ENCODE results near the gene ARHGAP26. TPM values are rescaled to one million over a fixed set of nuclear protein-coding genes. Genes with fewer than 3 reads are reported as not detected.
A peak's percentile ranks its signal among the peaks of the same experiment; 100 is the strongest.

Gene ARHGAP26
- total RNA-seq, 1 donor from 2014 or later = 14.1 TPM

- H3K4me1 Mint-ChIP-seq (ENCODE audit: unreplicated experiment) = peaks cover 10% of the 10 kb centered on the region
Observed at GRCh38 chr5:142931896-142932686, 161.9 kb downstream of the ARHGAP26 start.

GRCh38 chr5:142934051-142934762, 164.0 kb downstream of the ARHGAP26 start:
- H3K9me3 Mint-ChIP-seq (ENCODE audit: unreplicated experiment) = no peaks in the 10 kb centered on the region
- H3K4me3 Mint-ChIP-seq (ENCODE audit: unreplicated experiment) = no peak overlapping the region
- no peak overlapping the region for H3K27ac Mint-ChIP-seq (ENCODE audit: unreplicated experiment)
- no peak for DNase-seq (ENCODE audit: extremely low spot score, unreplicated experiment)
- H3K4me1 Mint-ChIP-seq (ENCODE audit: unreplicated experiment) = peaks cover 28% of the 10 kb centered on the region
- H3K27me3 Mint-ChIP-seq (ENCODE audit: unreplicated experiment) = no peaks in the 10 kb centered on the region
- peaks cover 8% of the 10 kb centered on the region for H3K36me3 Mint-ChIP-seq (ENCODE audit: unreplicated experiment)
- no peak for TF ChIP-seq CTCF (IDR thresholded peaks at IDR 0.05)

More at GRCh38 chr5:142931896-142932686, 161.9 kb downstream of the ARHGAP26 start:
- no peaks in the 10 kb centered on the region for H3K9me3 Mint-ChIP-seq (ENCODE audit: unreplicated experiment)
- H3K36me3 Mint-ChIP-seq (ENCODE audit: unreplicated experiment) = peaks cover 10% of the 10 kb centered on the region
- no peak overlapping the region for H3K27ac Mint-ChIP-seq (ENCODE audit: unreplicated experiment)
- no peak overlapping the region for H3K4me3 Mint-ChIP-seq (ENCODE audit: unreplicated experiment)
- H3K27me3 Mint-ChIP-seq (ENCODE audit: unreplicated experiment) = no peaks in the 10 kb centered on the region
- no peak for TF ChIP-seq CTCF (IDR thresholded peaks at IDR 0.05)
- no peak for DNase-seq (ENCODE audit: extremely low spot score, unreplicated experiment)

- H3K4me3 Mint-ChIP-seq (ENCODE audit: unreplicated experiment) = no peak overlapping the region
- H3K4me1 Mint-ChIP-seq (ENCODE audit: unreplicated experiment) = peaks cover 27% of the 10 kb centered on the region
- no peak for TF ChIP-seq CTCF (IDR thresholded peaks at IDR 0.05)
- no peaks in the 10 kb centered on the region for H3K27me3 Mint-ChIP-seq (ENCODE audit: unreplicated experiment)
- peaks cover 8% of the 10 kb centered on the region for H3K36me3 Mint-ChIP-seq (ENCODE audit: unreplicated experiment)
- H3K27ac Mint-ChIP-seq (ENCODE audit: unreplicated experiment) = no peak overlapping the region
- no peak for DNase-seq (ENCODE audit: extremely low spot score, unreplicated experiment)
- H3K9me3 Mint-ChIP-seq (ENCODE audit: unreplicated experiment) = no peaks in the 10 kb centered on the region
Observed at GRCh38 chr5:142935014-142935413, 164.8 kb downstream of the ARHGAP26 start.

- Mint-ChIP-seq H3K9me3 (ENCODE audit: unreplicated experiment) (no peaks in the 10 kb centered on the region), H3K4me3 (ENCODE audit: unreplicated experiment) (no peak overlapping the region), H3K36me3 (ENCODE audit: unreplicated experiment) (peaks cover 5% of the 10 kb centered on the region), H3K27ac (ENCODE audit: unreplicated experiment) (peak overlapping the region; percentile 49), H3K27me3 (ENCODE audit: unreplicated experiment) (no peaks in the 10 kb centered on the region), H3K4me1 (ENCODE audit: unreplicated experiment) (peaks cover 27% of the 10 kb centered on the region)
- no peak for TF ChIP-seq CTCF (IDR thresholded peaks at IDR 0.05)
- DNase-seq (ENCODE audit: extremely low spot score, unreplicated experiment) = no peak
Observed at GRCh38 chr5:142937374-142937773, 167.2 kb downstream of the ARHGAP26 start.

GRCh38 chr5:142938266-142938880, 168.2 kb downstream of the ARHGAP26 start:
- peak; percentile 6 for TF ChIP-seq CTCF (IDR thresholded peaks at IDR 0.05)
- peaks cover 4% of the 10 kb centered on the region for H3K36me3 Mint-ChIP-seq (ENCODE audit: unreplicated experiment)
- peak overlapping the region; percentile 55 for H3K27ac Mint-ChIP-seq (ENCODE audit: unreplicated experiment)

More at GRCh38 chr5:142938266-142938880, 168.2 kb downstream of the ARHGAP26 start:
- Mint-ChIP-seq H3K4me3 (ENCODE audit: unreplicated experiment) (no peak overlapping the region), H3K9me3 (ENCODE audit: unreplicated experiment) (no peaks in the 10 kb centered on the region), H3K4me1 (ENCODE audit: unreplicated experiment) (peaks cover 27% of the 10 kb centered on the region), H3K27me3 (ENCODE audit: unreplicated experiment) (no peaks in the 10 kb centered on the region)
- no peak for DNase-seq (ENCODE audit: extremely low spot score, unreplicated experiment)

All from osteocyte (in vitro differentiated cells).